GM12878 (cell line): ENCODE measurements around the gene PPP1R18. TPM values are rescaled to one million over a fixed set of nuclear protein-coding genes. Genes with fewer than 3 reads are reported as not detected.

Experiments
- polyA plus RNA-seq, 11 experiments: library from polyadenylated mRNA; depleted of rRNA in 4 of 11; unstranded in 6 of 11; stranded (reverse) in 5 of 11; fragments of >200 nt; fragmentation: Nextera tagmentation in 4 of 11; fragmentation: Illumina TruSeq in 1 of 11; extraction: Ambion mirVana in 4 of 11; extraction: Trizol in 1 of 11; gene quantifications; 1 replicate in 1 of 11; 2 replicates in 10 of 11; pipeline versions ENCODE4 v1.2.1 to v1.2.3, GENCODE V29; 2011 to 2016; ENCODE audit warnings: inconsistent platforms in 2 of 11, missing spikeins in 2 of 11, low read depth in 1 of 11
- small RNA-seq: library from RNA; depleted of rRNA; stranded (forward); fragments of <200 nt; gene quantifications from one replicate; pipeline ENCODE3, GENCODE V24; 2014
- total RNA-seq, 4 experiments: library from RNA; depleted of rRNA in 3 of 4; stranded (reverse); fragments of >200 nt in 3 of 4; fragmentation: Illumina TruSeq in 1 of 4; extraction: Trizol in 1 of 4; gene quantifications; 2 replicates each; pipeline versions ENCODE4 v1.2.1 to v1.2.3, GENCODE V29; 2013 to 2021

Gene PPP1R18
- total and polyA plus RNA-seq, 10 of the 15 experiments (the other 5 are each of a cell fraction or from before 2014, with no cell fraction given): 21.0 to 119 (median 52.6) TPM

Small RNAs within 50 kb of the gene (small RNA-seq; reads per million reads assigned to genes)
- gene RF00019: not detected

Other genes with a start within 250 kb of the PPP1R18 start
Only the 7 nearest of the 18 such genes appear.
- 11.4 and 13.5 TPM in 2 replicates for gene C6orf136, start 39.5 kb downstream of the PPP1R18 start, total RNA-seq (2014; rRNA removed)
- gene C6orf136, start 39.5 kb downstream of the PPP1R18 start, total RNA-seq (2014; rRNA removed; fragmentation: Illumina TruSeq; extraction: Trizol): 5.2 and 7.0 TPM in 2 replicates
- 24.1 and 27.5 TPM in 2 replicates for gene C6orf136, start 39.5 kb downstream of the PPP1R18 start, total RNA-seq (2021)
- gene C6orf136, start 39.5 kb downstream of the PPP1R18 start, polyA plus RNA-seq (2011; rRNA removed): 5.2 and 11.0 TPM in 2 replicates
- gene C6orf136, start 39.5 kb downstream of the PPP1R18 start, polyA plus RNA-seq (2014; fragmentation: Illumina TruSeq; extraction: Trizol): 14.5 and 18.1 TPM in 2 replicates
- gene C6orf136, start 39.5 kb downstream of the PPP1R18 start, polyA plus RNA-seq (2014; fragmentation: Nextera tagmentation; extraction: Ambion mirVana): 10 to 100 TPM in 1 of 2 experiments, 1 to 10 TPM in 1; 10.0 to 14.6 TPM
- gene C6orf136, start 39.5 kb downstream of the PPP1R18 start, polyA plus RNA-seq (2014; rRNA removed): 21.1 and 23.7 TPM in 2 replicates
- 10 to 100 TPM; 15.3 to 15.7 TPM for gene C6orf136, start 39.5 kb downstream of the PPP1R18 start, polyA plus RNA-seq (2016; fragmentation: Nextera tagmentation; extraction: Ambion mirVana)
- gene DHX16, start 13.6 kb downstream of the PPP1R18 start, total RNA-seq (2014; rRNA removed): 39.5 and 40.0 TPM in 2 replicates
- 35.6 and 38.1 TPM in 2 replicates for gene DHX16, start 13.6 kb downstream of the PPP1R18 start, total RNA-seq (2014; rRNA removed; fragmentation: Illumina TruSeq; extraction: Trizol)
- 30.3 and 31.8 TPM in 2 replicates for gene DHX16, start 13.6 kb downstream of the PPP1R18 start, total RNA-seq (2021)
- gene DHX16, start 13.6 kb downstream of the PPP1R18 start, polyA plus RNA-seq (2011; rRNA removed): 27.5 and 36.3 TPM in 2 replicates
- gene DHX16, start 13.6 kb downstream of the PPP1R18 start, polyA plus RNA-seq (2014; fragmentation: Illumina TruSeq; extraction: Trizol): 26.8 and 41.0 TPM in 2 replicates
- gene DHX16, start 13.6 kb downstream of the PPP1R18 start, polyA plus RNA-seq (2014; fragmentation: Nextera tagmentation; extraction: Ambion mirVana): 10 to 100 TPM; 10.1 to 17.7 TPM
- 38.4 and 41.4 TPM in 2 replicates for gene DHX16, start 13.6 kb downstream of the PPP1R18 start, polyA plus RNA-seq (2014; rRNA removed)
- 10 to 100 TPM; 40.3 to 41.4 TPM for gene DHX16, start 13.6 kb downstream of the PPP1R18 start, polyA plus RNA-seq (2016; fragmentation: Nextera tagmentation; extraction: Ambion mirVana)
- 14.8 and 17.7 TPM in 2 replicates for gene NRM, start 4.3 kb upstream of the PPP1R18 start, total RNA-seq (2014; rRNA removed)
- gene NRM, start 4.3 kb upstream of the PPP1R18 start, total RNA-seq (2014; rRNA removed; fragmentation: Illumina TruSeq; extraction: Trizol): 14.7 and 15.4 TPM in 2 replicates
- gene NRM, start 4.3 kb upstream of the PPP1R18 start, total RNA-seq (2021): 39.0 and 39.3 TPM in 2 replicates
- 7.6 and 18.7 TPM in 2 replicates for gene NRM, start 4.3 kb upstream of the PPP1R18 start, polyA plus RNA-seq (2011; rRNA removed)
- gene NRM, start 4.3 kb upstream of the PPP1R18 start, polyA plus RNA-seq (2014; fragmentation: Illumina TruSeq; extraction: Trizol): 35.8 and 46.7 TPM in 2 replicates
- 10 to 100 TPM; 19.1 to 23.7 TPM for gene NRM, start 4.3 kb upstream of the PPP1R18 start, polyA plus RNA-seq (2014; fragmentation: Nextera tagmentation; extraction: Ambion mirVana)
- gene NRM, start 4.3 kb upstream of the PPP1R18 start, polyA plus RNA-seq (2014; rRNA removed): 34.3 and 35.7 TPM in 2 replicates
- 10 to 100 TPM; 36.6 to 37.5 TPM for gene NRM, start 4.3 kb upstream of the PPP1R18 start, polyA plus RNA-seq (2016; fragmentation: Nextera tagmentation; extraction: Ambion mirVana)
- 11.9 and 12.9 TPM in 2 replicates for gene MDC1, start 30.6 kb upstream of the PPP1R18 start, total RNA-seq (2014; rRNA removed)
- gene MDC1, start 30.6 kb upstream of the PPP1R18 start, total RNA-seq (2014; rRNA removed; fragmentation: Illumina TruSeq; extraction: Trizol): 12.4 and 12.5 TPM in 2 replicates
- gene MDC1, start 30.6 kb upstream of the PPP1R18 start, total RNA-seq (2021): 62.5 and 66.9 TPM in 2 replicates
- gene MDC1, start 30.6 kb upstream of the PPP1R18 start, polyA plus RNA-seq (2011; rRNA removed): 6.8 and 14.8 TPM in 2 replicates
- 52.7 and 53.6 TPM in 2 replicates for gene MDC1, start 30.6 kb upstream of the PPP1R18 start, polyA plus RNA-seq (2014; fragmentation: Illumina TruSeq; extraction: Trizol)
- gene MDC1, start 30.6 kb upstream of the PPP1R18 start, polyA plus RNA-seq (2014; fragmentation: Nextera tagmentation; extraction: Ambion mirVana): 1 to 10 TPM; 5.1 to 6.5 TPM
- 30.1 and 33.3 TPM in 2 replicates for gene MDC1, start 30.6 kb upstream of the PPP1R18 start, polyA plus RNA-seq (2014; rRNA removed)
- 10 to 100 TPM; 31.1 to 36.2 TPM for gene MDC1, start 30.6 kb upstream of the PPP1R18 start, polyA plus RNA-seq (2016; fragmentation: Nextera tagmentation; extraction: Ambion mirVana)
- 1,600 and 1,662 TPM in 2 replicates for gene TUBB, start 33.7 kb upstream of the PPP1R18 start, total RNA-seq (2014; rRNA removed)
- gene TUBB, start 33.7 kb upstream of the PPP1R18 start, total RNA-seq (2014; rRNA removed; fragmentation: Illumina TruSeq; extraction: Trizol): 1,225 and 1,242 TPM in 2 replicates
- gene TUBB, start 33.7 kb upstream of the PPP1R18 start, total RNA-seq (2021): 1,685 and 1,700 TPM in 2 replicates
- gene TUBB, start 33.7 kb upstream of the PPP1R18 start, polyA plus RNA-seq (2011; rRNA removed): 1,703 and 2,596 TPM in 2 replicates
- 2,402 and 3,052 TPM in 2 replicates for gene TUBB, start 33.7 kb upstream of the PPP1R18 start, polyA plus RNA-seq (2014; fragmentation: Illumina TruSeq; extraction: Trizol)
- 1,000 to 10,000 TPM; 1,039 to 1,376 TPM for gene TUBB, start 33.7 kb upstream of the PPP1R18 start, polyA plus RNA-seq (2014; fragmentation: Nextera tagmentation; extraction: Ambion mirVana)
- gene TUBB, start 33.7 kb upstream of the PPP1R18 start, polyA plus RNA-seq (2014; rRNA removed): 2,367 and 2,490 TPM in 2 replicates
- gene TUBB, start 33.7 kb upstream of the PPP1R18 start, polyA plus RNA-seq (2016; fragmentation: Nextera tagmentation; extraction: Ambion mirVana): 1,000 to 10,000 TPM; 1,510 to 1,651 TPM
- gene FLOT1, start 56.0 kb upstream of the PPP1R18 start, total RNA-seq (2014; rRNA removed): 98.4 and 102 TPM in 2 replicates
- 71.2 and 73.6 TPM in 2 replicates for gene FLOT1, start 56.0 kb upstream of the PPP1R18 start, total RNA-seq (2014; rRNA removed; fragmentation: Illumina TruSeq; extraction: Trizol)
- gene FLOT1, start 56.0 kb upstream of the PPP1R18 start, total RNA-seq (2021): 111 and 115 TPM in 2 replicates
- 113 and 153 TPM in 2 replicates for gene FLOT1, start 56.0 kb upstream of the PPP1R18 start, polyA plus RNA-seq (2011; rRNA removed)
- gene FLOT1, start 56.0 kb upstream of the PPP1R18 start, polyA plus RNA-seq (2014; fragmentation: Illumina TruSeq; extraction: Trizol): 102 and 112 TPM in 2 replicates
- 10 to 100 TPM; 12.3 to 16.8 TPM for gene FLOT1, start 56.0 kb upstream of the PPP1R18 start, polyA plus RNA-seq (2014; fragmentation: Nextera tagmentation; extraction: Ambion mirVana)
- gene FLOT1, start 56.0 kb upstream of the PPP1R18 start, polyA plus RNA-seq (2014; rRNA removed): 140 and 153 TPM in 2 replicates
- 100 to 1,000 TPM; 114 to 119 TPM for gene FLOT1, start 56.0 kb upstream of the PPP1R18 start, polyA plus RNA-seq (2016; fragmentation: Nextera tagmentation; extraction: Ambion mirVana)
- 67.2 and 71.6 TPM in 2 replicates for gene IER3, start 57.9 kb upstream of the PPP1R18 start, total RNA-seq (2014; rRNA removed)
- 42.0 and 43.2 TPM in 2 replicates for gene IER3, start 57.9 kb upstream of the PPP1R18 start, total RNA-seq (2014; rRNA removed; fragmentation: Illumina TruSeq; extraction: Trizol)
- gene IER3, start 57.9 kb upstream of the PPP1R18 start, total RNA-seq (2021): 65.8 and 80.7 TPM in 2 replicates
- gene IER3, start 57.9 kb upstream of the PPP1R18 start, polyA plus RNA-seq (2011; rRNA removed): 100 and 104 TPM in 2 replicates
- 8.3 and 22.5 TPM in 2 replicates for gene IER3, start 57.9 kb upstream of the PPP1R18 start, polyA plus RNA-seq (2014; fragmentation: Illumina TruSeq; extraction: Trizol)
- 1 to 10 TPM; 1.9 to 7.3 TPM for gene IER3, start 57.9 kb upstream of the PPP1R18 start, polyA plus RNA-seq (2014; fragmentation: Nextera tagmentation; extraction: Ambion mirVana)
- 63.8 and 71.6 TPM in 2 replicates for gene IER3, start 57.9 kb upstream of the PPP1R18 start, polyA plus RNA-seq (2014; rRNA removed)
- 10 to 100 TPM; 16.1 to 19.5 TPM for gene IER3, start 57.9 kb upstream of the PPP1R18 start, polyA plus RNA-seq (2016; fragmentation: Nextera tagmentation; extraction: Ambion mirVana)